Parathyroid adenoma (tissue), 2 donors: Measurements from ENCODE around the gene PRLHR.
A peak's percentile ranks its signal among the peaks of the same experiment; 100 is the strongest.

Source experiments
- H2AFZ ChIP-seq: fragments of 300-600 bp; sonication (generic); one replicate; pipeline ENCODE4 v1.7.0; 2017; ENCODE audit warnings: antibody characterized with exemption, mild to moderate bottlenecking
- H3K27ac ChIP-seq: fragments of 300-600 bp; sonication (generic); one replicate; pipeline ENCODE4 v1.7.0; 2017
- H3K27me3 ChIP-seq: fragments of 300-600 bp; sonication (generic); one replicate; pipeline ENCODE4 v1.7.0; 2017; ENCODE audit warnings: low read length; ENCODE audit not compliant: control insufficient read depth, insufficient read depth
- H3K36me3 ChIP-seq: fragments of 300-600 bp; sonication (generic); one replicate; pipeline ENCODE4 v1.7.0; 2017; ENCODE audit warnings: low read length; ENCODE audit not compliant: control insufficient read depth, insufficient read depth
- H3K4me1 ChIP-seq: fragments of 300-600 bp; sonication (generic); one replicate; pipeline ENCODE4 v1.7.0; 2017; ENCODE audit warnings: control low read depth
- H3K4me2 ChIP-seq: fragments of 300-600 bp; sonication (generic); one replicate; pipeline ENCODE4 v1.7.0; 2017; ENCODE audit warnings: low read length
- H3K4me3 ChIP-seq: fragments of 300-600 bp; sonication (generic); one replicate; pipeline ENCODE4 v1.7.0; 2017; ENCODE audit warnings: low read depth, low read length
- H3K79me2 ChIP-seq: fragments of 300-600 bp; sonication (generic); one replicate; pipeline ENCODE4 v1.7.0; 2017; ENCODE audit warnings: control low read depth
- H3K9ac ChIP-seq: fragments of 300-600 bp; sonication (generic); one replicate; pipeline ENCODE4 v1.7.0; 2017; ENCODE audit warnings: mild to moderate bottlenecking
- H3K9me3 ChIP-seq: fragments of 300-600 bp; sonication (generic); one replicate; pipeline ENCODE4 v1.7.0; 2017; ENCODE audit warnings: low read length; ENCODE audit not compliant: control insufficient read depth
- CTCF ChIP-seq: fragments of 300-600 bp; sonication (generic); IDR thresholded peaks from one replicate; pipeline ENCODE4 v1.7.0; 2017; ENCODE audit warnings: antibody characterized with exemption, mild to moderate bottlenecking
- donor health status: primary hyperparathyroidism.

The PRLHR gene

GRCh38 chr10:118595598-118596425 is at the start of gene PRLHR:
PRLHR (minus strand) TSS chr10:118595648; CDS start chr10:118595244, 404 bp downstream.
- no peak within 1 kb of the TSS for H3K4me2 ChIP-seq
- no peak within 1 kb of the TSS for H3K27ac ChIP-seq
- H3K4me1 ChIP-seq = no peaks in the 10 kb centered on the region
- H3K9me3 ChIP-seq = no peaks in the 10 kb centered on the region
- peak within 1 kb of the TSS; percentile 75 for H2AFZ ChIP-seq
- H3K27me3 ChIP-seq = peaks cover 4% of the 10 kb centered on the region
- H3K36me3 ChIP-seq = no peaks in the 10 kb centered on the region
- no peak within 1 kb of the TSS for H3K9ac ChIP-seq
- no peak for TF ChIP-seq CTCF
- no peak within 1 kb of the TSS for H3K4me3 ChIP-seq
- no peaks in the 10 kb centered on the region for H3K79me2 ChIP-seq

GRCh38 chr10:118642228-118642627 is 46.8 kb upstream of the PRLHR start:
- no peak overlapping the region for H3K27ac ChIP-seq
- no peak for TF ChIP-seq CTCF
- H3K4me1 ChIP-seq = no peaks in the 10 kb centered on the region
- H3K79me2 ChIP-seq = no peaks in the 10 kb centered on the region
- H3K9me3 ChIP-seq = no peaks in the 10 kb centered on the region
- H3K36me3 ChIP-seq = no peaks in the 10 kb centered on the region
- H3K9ac ChIP-seq = no peak overlapping the region
- no peak overlapping the region for H3K4me3 ChIP-seq
- H3K27me3 ChIP-seq = no peaks in the 10 kb centered on the region
- no peak overlapping the region for H2AFZ ChIP-seq
- no peak overlapping the region for H3K4me2 ChIP-seq

- Histone ChIP-seq H3K4me1 (no peaks in the 10 kb centered on the region), H3K27ac (no peak overlapping the region), H3K9ac (no peak overlapping the region), H3K4me3 (no peak overlapping the region), H3K9me3 (no peaks in the 10 kb centered on the region), H2AFZ (no peak overlapping the region), H3K4me2 (no peak overlapping the region), H3K79me2 (no peaks in the 10 kb centered on the region), H3K36me3 (no peaks in the 10 kb centered on the region), H3K27me3 (no peaks in the 10 kb centered on the region)
- no peak for TF ChIP-seq CTCF
Observed at GRCh38 chr10:118638680-118639079, 43.2 kb upstream of the PRLHR start.

GRCh38 chr10:118635674-118636402 is 40.4 kb upstream of the PRLHR start:
- Histone ChIP-seq H3K27me3 (no peaks in the 10 kb centered on the region), H3K79me2 (no peaks in the 10 kb centered on the region), H2AFZ (no peak overlapping the region), H3K4me2 (no peak overlapping the region), H3K9ac (no peak overlapping the region), H3K4me3 (no peak overlapping the region), H3K9me3 (no peaks in the 10 kb centered on the region), H3K4me1 (no peaks in the 10 kb centered on the region), H3K36me3 (no peaks in the 10 kb centered on the region), H3K27ac (no peak overlapping the region)
- no peak for TF ChIP-seq CTCF
